D721Med (cell line): ENCODE data around the gene SUDS3.
A peak's percentile ranks its signal among the peaks of the same experiment; 100 is the strongest.

Experiments
- DNase-seq: peaks from one replicate; pipeline ENCODE4 v3.0.0; 2011; ENCODE audit warnings: low spot score; ENCODE audit not compliant: insufficient read length
- FAIRE-seq: peaks from 2 replicates; lab custom pipeline; 2011; peaks lifted over from hg19 to GRCh38; lab: Jason Lieb, UNC
- TF ChIP-seq, protein P1 (sequence below): IDR thresholded peaks from 2 replicates; pipeline ENCODE4 v1.5.1; 2012; ENCODE audit warnings: mild to moderate bottlenecking, control low read depth; ENCODE audit not compliant: insufficient read depth; ENCODE audit errors: missing control alignments

Gene SUDS3

DNA sequence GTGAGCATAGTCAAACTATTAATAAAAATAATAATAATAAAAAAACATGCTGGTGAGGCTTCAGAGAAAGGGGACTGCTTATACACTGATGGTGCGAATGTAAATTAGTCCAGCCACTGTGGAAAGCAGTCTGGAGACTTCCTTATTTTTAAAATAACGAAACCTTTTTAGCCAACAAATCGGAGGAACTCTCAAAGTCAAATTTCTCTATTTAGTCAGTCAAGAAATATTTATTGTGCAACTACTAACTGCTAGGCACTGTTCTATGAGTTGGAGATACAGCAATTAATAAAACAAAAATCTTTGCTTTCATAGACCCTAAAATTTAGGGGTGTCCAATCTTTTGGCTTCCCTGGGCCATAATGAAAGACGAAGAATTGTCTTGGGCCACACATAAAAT, 14.5 kb upstream of the SUDS3 start:
- no peak for DNase-seq
- no peak for FAIRE-seq
- TF ChIP-seq, protein P1, sequence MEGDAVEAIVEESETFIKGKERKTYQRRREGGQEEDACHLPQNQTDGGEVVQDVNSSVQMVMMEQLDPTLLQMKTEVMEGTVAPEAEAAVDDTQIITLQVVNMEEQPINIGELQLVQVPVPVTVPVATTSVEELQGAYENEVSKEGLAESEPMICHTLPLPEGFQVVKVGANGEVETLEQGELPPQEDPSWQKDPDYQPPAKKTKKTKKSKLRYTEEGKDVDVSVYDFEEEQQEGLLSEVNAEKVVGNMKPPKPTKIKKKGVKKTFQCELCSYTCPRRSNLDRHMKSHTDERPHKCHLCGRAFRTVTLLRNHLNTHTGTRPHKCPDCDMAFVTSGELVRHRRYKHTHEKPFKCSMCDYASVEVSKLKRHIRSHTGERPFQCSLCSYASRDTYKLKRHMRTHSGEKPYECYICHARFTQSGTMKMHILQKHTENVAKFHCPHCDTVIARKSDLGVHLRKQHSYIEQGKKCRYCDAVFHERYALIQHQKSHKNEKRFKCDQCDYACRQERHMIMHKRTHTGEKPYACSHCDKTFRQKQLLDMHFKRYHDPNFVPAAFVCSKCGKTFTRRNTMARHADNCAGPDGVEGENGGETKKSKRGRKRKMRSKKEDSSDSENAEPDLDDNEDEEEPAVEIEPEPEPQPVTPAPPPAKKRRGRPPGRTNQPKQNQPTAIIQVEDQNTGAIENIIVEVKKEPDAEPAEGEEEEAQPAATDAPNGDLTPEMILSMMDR, result no peak

DNA sequence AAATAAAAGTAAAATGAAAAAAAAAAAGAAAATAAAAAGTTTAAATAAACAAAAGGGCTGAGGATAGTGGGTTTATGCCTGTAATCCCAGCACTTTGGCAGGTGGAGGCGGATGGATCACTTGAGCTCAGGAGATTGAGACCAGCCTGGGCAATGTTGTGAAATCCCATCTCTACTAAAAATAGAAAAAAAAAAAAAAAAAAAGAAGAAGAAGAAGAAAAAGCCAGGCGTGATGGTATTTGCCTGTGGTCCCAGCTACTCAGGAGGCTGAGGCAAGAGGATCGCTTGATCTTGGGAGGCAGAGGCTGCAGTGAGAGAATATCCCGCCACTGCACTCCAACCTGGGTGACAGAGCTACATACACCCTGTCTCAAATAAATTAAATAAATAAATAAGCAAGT, 7.5 kb upstream of the SUDS3 start:
- DNase-seq (no peak), FAIRE-seq (no peak)
- TF ChIP-seq, protein P1, result no peak

DNA sequence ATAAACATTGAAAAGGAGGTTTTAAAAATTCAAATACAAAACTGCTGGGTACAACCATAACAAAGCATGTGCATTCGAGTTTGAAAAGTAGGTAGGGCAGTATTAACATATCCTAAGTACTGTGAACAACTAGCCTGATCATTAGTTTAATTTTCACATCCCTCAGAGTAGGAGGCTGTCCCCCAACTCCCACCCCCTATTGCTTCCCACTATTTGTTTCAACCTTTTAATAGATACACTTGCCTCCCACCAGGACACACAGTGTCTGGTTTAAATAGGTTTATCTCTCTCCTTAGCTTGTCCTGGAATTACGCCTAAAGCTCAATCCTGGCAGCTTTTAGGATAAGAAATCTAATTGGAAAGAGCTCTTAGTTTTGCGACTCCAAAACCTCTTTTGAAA, 5.8 kb upstream of the SUDS3 start:
- TF ChIP-seq, protein P1, result no peak
- DNase-seq, result no peak
- FAIRE-seq, result no peak

DNA sequence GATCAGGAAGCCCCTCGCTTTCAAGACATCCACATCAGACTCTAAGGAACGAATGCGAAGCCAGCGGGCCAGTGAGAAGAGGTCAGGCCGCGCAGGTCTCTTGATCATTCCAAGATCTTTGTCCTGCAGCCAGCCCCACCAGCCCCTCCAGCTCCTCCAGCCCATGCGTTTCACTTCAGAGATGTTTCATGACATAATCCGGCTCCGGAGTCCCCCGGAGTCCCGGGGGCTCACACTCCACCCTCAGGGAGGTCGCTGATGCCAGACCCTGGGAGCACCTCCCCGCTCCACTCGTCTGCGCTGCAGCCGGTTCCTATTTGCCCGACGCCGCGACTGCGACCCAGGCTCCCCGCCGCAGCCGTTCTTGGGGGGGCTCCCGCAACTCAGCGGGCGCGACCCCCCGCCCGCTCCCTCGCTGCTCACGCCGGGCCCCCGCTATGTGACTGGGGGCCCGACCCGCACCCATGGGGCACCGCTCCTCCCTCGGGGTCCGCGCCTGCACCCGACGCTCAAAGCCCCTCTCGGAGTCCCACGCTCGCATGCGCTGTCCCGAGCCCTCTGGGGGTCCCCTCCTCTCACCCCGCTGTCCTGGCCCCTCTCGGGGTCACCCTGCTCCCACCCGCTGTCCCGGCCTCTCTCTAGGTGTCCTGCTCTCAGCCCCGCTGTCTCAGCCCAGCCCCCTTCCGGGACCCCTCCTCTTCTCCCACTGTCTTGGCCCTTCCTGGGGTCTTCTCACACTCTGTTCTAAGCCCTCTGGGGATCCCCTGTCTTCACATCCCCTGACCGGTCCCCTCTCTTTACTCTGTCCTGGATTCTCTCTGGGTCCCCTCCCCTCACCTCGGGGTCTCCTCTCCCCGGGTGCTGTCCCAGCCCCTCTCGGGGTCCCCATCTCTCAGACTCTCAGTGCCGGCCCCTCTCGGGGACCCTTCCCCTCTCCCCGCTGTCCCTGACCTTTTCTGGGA, 4.8 kb upstream of the SUDS3 start:
- FAIRE-seq (no peak), DNase-seq (no peak)
- TF ChIP-seq, protein P1, result no peak

DNA sequence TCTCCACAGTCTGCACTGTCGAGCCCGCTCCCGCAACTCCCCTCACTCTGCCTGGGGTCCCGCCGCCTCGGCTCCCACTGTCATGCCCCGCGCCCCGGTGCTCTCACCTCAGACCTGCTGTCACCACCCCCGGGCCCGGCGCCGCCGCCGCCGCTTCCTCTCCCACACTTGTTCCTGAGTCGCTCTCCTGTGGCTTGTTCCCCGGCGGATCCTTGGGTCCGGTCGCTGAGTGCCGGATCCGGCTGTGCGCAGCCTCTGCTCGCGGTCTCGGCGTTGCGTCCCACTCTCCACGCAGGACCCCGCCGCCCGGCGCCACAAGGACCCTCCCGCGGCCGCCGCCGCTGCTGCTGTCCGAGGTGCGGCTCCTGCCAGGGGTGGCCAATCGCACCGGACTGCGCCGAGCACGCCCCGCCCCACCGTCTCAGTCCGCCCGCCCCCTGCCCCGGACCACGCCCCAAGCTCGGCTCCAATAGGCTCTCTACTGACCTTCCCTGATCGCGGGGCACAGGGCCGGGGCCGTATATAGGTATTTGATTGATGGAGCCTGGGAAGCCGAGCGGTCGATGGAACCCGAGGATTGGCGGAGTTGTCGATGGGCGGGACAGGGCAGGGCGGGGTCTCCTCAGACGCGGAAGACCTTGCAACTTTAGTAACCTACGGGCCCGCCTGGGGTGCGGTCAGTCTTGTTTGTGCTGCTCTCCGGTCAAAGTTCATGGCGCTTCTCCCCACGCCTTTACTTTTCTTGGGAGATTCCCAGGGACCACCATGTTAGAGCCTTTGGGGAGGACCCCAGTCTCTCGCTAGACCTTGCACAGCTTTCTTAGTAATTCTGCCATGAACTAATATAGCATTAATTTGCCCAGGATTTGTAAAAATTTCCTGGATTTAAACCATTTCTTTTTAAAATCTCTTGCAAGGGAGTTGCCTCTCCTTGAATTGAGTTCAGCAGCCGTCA, 3.5 kb upstream of the SUDS3 start, which contains the start of gene TAOK3:
TAOK3 (minus strand) TSS at position 367 of the 955 bp plus-strand sequence. CDS start 117,340 bp downstream, outside the sequence.
- DNase-seq (peak; percentile 74), FAIRE-seq (no peak)
- TF ChIP-seq, protein P1, result no peak

DNA sequence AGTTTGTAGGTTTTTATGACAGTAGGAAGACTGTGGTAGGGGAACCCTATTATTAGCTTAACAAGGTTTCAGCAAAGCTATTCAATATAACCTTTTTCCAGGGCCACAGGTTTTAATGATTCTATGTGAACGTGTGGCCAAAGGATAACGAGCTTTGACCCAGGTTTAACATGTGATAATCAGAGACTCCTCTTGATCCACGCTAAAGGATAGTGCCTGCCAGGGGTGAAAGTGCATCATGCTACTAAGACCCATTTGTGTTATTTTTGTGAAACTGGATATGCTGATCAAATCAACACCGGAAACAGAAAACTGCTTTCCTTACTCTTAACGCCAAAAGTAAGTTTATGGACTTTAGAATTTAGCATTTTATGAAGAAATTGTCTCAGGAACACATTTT, 2.7 kb upstream of the SUDS3 start:
- TF ChIP-seq, protein P1, result no peak
- DNase-seq (no peak), FAIRE-seq (no peak)
